ENCODE results near the gene CCDC150.

GRCh38 chr2:196718419-196719109 is 79.0 kb downstream of the CCDC150 start:
- TF ChIP-seq CTCF (IDR thresholded peaks at IDR 0.05) = no peak
- no peak for TF ChIP-seq EZH2phosphoT487 (IDR thresholded peaks at IDR 0.05)
- no peak for TF ChIP-seq EZH2 (IDR thresholded peaks at IDR 0.05)

Data from neural progenitor cell (in vitro differentiated cells).